HG02763 (cell line): ENCODE measurements around the gene IST1.

Experiments used
- ATAC-seq: cut with Tn5 transposase; IDR thresholded peaks from one replicate; pipeline ENCODE4 v1.9.1; 2021; ENCODE audit warnings: mild to moderate bottlenecking, moderate library complexity; ENCODE audit not compliant: unreplicated experiment

Gene IST1

GRCh38 chr16:71961066-71962039, 66.0 kb downstream of the IST1 start:
- no peak for ATAC-seq

- no peak for ATAC-seq
Measured at GRCh38 chr16:71963125-71963875, 68.0 kb downstream of the IST1 start.

- no peak for ATAC-seq
Measured at GRCh38 chr16:71965223-71965622, 69.9 kb downstream of the IST1 start.

- no peak for ATAC-seq
Measured at GRCh38 chr16:71966932-71967331, 71.6 kb downstream of the IST1 start.

- no peak for ATAC-seq
Measured at GRCh38 chr16:71969353-71969752, 74.0 kb downstream of the IST1 start.

- ATAC-seq: no peak
Measured at GRCh38 chr16:71971571-71971970, 76.2 kb downstream of the IST1 start.

GRCh38 chr16:71972356-71972755, 77.0 kb downstream of the IST1 start:
- no peak for ATAC-seq

- no peak for ATAC-seq
Measured at GRCh38 chr16:71973001-71973400, 77.7 kb downstream of the IST1 start.

GRCh38 chr16:71974068-71974818, 78.9 kb downstream of the IST1 start:
- no peak for ATAC-seq
